ENCODE data around the gene PROM2.

PROM2 gene

DNA sequence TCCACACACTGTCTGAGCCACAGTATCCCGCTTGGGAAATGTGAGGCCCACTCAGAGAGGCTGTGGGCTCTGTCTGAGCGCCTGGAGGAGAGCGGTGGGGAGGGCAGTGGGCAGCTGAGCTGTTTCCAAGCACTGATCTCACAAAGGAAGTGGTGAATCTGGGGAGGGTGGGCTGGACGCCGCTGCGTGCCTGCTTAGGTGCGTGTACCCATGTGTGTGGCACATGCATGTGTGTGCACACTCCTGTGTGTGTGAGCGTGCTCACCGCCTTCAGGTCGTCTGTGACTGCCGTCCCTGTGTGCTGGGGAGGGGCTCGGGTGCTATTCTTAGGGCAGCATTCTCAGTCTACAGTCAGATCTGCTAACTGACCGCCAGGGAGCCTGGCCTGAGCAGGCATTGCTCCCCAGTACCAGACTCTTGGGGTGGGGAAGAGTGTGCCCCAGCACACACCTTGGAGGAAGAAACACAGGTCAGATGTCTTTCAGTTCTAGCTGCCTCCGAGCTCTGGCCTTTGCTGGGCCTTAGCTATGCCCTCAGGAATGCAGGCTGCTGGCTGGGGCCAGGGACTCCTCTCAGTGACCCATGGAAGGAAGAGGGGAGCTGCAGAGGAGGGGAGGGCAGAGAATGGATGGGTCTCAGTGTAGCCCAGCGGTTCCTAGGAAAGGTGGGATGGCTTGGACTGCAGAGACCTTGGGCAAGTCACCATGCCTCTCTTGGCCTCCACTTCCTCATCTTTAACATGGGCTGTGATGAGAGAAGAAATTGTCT lies 54.3 kb downstream of the PROM2 start:
- no peak for DNase-seq (ENCODE audit: extremely low read depth, insufficient read length)
- Histone ChIP-seq H3K27me3 (replicated peaks; ENCODE audit: control insufficient read depth, insufficient read depth, low read length) (no peaks in the 10 kb centered on the region), H3K4me3 (replicated peaks; ENCODE audit: low read depth, low read length) (no peak overlapping the region), H3K36me3 (ENCODE audit: control insufficient read depth, insufficient read depth, low read length) (no peaks in the 10 kb centered on the region)
- TF ChIP-seq, protein P1, sequence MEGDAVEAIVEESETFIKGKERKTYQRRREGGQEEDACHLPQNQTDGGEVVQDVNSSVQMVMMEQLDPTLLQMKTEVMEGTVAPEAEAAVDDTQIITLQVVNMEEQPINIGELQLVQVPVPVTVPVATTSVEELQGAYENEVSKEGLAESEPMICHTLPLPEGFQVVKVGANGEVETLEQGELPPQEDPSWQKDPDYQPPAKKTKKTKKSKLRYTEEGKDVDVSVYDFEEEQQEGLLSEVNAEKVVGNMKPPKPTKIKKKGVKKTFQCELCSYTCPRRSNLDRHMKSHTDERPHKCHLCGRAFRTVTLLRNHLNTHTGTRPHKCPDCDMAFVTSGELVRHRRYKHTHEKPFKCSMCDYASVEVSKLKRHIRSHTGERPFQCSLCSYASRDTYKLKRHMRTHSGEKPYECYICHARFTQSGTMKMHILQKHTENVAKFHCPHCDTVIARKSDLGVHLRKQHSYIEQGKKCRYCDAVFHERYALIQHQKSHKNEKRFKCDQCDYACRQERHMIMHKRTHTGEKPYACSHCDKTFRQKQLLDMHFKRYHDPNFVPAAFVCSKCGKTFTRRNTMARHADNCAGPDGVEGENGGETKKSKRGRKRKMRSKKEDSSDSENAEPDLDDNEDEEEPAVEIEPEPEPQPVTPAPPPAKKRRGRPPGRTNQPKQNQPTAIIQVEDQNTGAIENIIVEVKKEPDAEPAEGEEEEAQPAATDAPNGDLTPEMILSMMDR (IDR thresholded peaks at IDR 0.05; ENCODE audit: insufficient read depth, low read length, poor library complexity, severe bottlenecking), result no peak

DNA sequence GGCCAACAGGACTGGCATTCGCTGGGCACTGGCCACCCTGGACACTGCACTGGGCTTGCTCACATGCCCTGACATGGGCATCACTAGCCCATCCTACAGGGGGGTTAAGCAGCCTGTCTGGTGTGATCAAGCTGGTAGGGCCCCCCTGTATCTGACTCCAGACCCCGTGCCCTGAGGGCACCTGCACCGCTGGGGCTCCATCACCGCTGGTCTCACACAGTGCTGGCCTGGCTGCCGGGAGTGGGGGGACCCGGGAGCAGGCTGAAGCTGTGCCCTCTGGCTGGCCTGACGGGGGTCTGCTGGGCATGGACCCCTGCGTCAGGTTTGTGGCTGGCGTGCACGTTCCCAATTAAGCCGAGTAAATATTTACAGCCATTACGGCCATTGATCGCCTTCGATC lies 55.2 kb downstream of the PROM2 start:
- no peaks in the 10 kb centered on the region for H3K36me3 ChIP-seq (ENCODE audit: control insufficient read depth, insufficient read depth, low read length)
- no peak for DNase-seq (ENCODE audit: extremely low read depth, insufficient read length)

DNA sequence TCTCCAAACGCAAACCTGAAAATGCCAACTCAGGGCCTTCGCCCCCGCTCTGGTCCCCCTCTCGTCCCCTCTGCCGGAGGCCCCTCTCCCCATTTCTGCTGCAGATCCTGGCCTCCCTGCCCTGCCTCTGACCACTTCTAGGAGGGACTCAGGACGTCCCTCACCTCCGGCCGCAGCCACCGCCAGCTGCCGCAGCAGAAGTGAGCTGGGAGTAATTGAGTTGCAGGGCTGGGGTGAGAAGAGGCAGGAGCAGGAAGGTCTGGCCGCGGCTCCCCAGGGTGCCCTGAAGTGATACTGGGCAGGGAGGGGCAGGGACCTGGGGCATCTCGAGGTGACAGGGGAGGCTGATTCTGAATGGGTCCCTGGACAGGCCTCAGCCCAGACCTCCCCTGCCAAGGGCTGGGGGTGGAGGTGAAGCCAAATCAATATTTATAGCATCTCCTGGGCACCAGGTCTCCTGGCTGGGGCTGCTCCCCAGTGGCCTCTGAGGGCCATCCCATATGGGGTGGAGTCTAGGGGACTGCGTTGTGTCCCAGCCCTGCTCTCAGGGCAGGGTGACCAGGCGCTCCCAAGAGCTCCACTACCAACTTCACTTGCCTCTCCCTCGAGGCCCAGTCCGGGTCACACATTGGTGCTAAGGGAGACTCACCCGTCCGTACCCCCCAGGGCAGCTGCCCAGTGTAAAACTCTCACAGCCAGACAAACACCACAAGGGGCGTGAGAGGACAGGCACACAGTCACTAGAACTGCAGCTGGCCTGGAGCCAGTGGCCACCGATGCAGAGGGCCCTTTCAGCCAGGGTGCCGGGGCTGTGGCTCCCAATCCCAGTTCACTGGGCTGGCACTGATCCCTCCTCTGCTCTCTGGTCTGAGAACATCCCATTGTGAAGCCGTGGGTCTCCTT lies 55.9 kb downstream of the PROM2 start:
- no peaks in the 10 kb centered on the region; the same call in 1 of the 2 replicates for H3K27me3 ChIP-seq (replicated peaks; ENCODE audit: control insufficient read depth, insufficient read depth, low read length)
- TF ChIP-seq, protein P1 (IDR thresholded peaks at IDR 0.05; ENCODE audit: insufficient read depth, low read length, poor library complexity, severe bottlenecking), result no peak
- DNase-seq (ENCODE audit: extremely low read depth, insufficient read length), result no peak
- H3K4me3 ChIP-seq (replicated peaks; ENCODE audit: low read depth, low read length), result no peak overlapping the region
- no peaks in the 10 kb centered on the region for H3K36me3 ChIP-seq (ENCODE audit: control insufficient read depth, insufficient read depth, low read length)

More for the DNA sequence above, 55.2 kb downstream of the PROM2 start:
- no peaks in the 10 kb centered on the region; the same call in 1 of the 2 replicates for H3K27me3 ChIP-seq (replicated peaks; ENCODE audit: control insufficient read depth, insufficient read depth, low read length)
- TF ChIP-seq, protein P1 (IDR thresholded peaks at IDR 0.05; ENCODE audit: insufficient read depth, low read length, poor library complexity, severe bottlenecking), result no peak
- no peak overlapping the region for H3K4me3 ChIP-seq (replicated peaks; ENCODE audit: low read depth, low read length)

DNA sequence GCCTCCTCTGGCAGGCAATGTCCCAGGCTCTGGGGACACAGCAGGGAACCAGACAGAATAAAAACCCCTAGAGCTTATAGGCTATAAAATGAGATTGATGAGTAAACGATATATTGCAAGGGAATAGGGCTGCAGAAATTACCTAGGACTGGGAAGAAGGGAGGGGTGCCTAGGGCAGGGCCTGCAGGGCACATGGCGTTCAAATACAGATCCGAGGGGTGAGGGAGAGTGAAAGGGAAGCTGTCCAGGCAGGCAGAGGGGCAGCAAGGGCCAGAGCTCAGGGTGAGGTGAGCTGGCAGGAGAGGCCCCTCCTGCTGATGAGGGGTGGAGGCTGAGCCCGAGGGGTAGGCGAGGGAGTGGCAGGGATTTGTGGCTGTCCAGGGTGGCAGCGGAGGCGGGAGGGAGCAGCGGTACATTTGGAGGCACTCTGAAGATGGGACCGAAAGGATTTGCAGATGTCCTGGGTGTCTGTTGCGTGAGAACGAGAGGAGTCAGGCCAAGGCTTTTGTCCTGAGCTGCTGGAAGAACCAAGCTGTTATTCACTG lies 56.6 kb downstream of the PROM2 start:
- no peaks in the 10 kb centered on the region for H3K36me3 ChIP-seq (ENCODE audit: control insufficient read depth, insufficient read depth, low read length)
- H3K27me3 ChIP-seq (replicated peaks; ENCODE audit: control insufficient read depth, insufficient read depth, low read length), result no peaks in the 10 kb centered on the region; the same call in 1 of the 2 replicates
- TF ChIP-seq, protein P1 (IDR thresholded peaks at IDR 0.05; ENCODE audit: insufficient read depth, low read length, poor library complexity, severe bottlenecking), result no peak
- no peak for DNase-seq (ENCODE audit: extremely low read depth, insufficient read length)
- H3K4me3 ChIP-seq (replicated peaks; ENCODE audit: low read depth, low read length), result no peak overlapping the region

DNA sequence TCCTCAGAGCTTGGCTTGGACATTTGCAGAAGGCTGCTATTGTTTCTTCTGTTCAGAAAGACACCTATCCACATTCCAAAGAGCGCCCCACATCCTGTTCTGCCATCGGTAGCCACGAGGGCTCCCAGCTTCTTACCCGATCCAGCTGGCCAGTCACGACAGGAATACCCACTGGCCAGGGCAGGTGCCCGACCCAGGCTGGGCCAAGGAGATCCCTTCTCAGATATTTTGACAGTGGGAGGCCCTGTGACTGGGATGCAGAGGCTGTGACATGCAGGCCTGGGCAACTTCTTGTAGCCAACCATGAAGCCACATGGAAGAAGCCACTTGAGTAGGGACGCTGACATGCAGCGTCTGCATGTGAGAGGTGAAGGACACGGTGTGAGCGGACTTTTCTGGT lies 57.4 kb downstream of the PROM2 start:
- TF ChIP-seq, protein P1 (IDR thresholded peaks at IDR 0.05; ENCODE audit: insufficient read depth, low read length, poor library complexity, severe bottlenecking), result no peak
- no peak for DNase-seq (ENCODE audit: extremely low read depth, insufficient read length)
- Histone ChIP-seq H3K27me3 (replicated peaks; ENCODE audit: control insufficient read depth, insufficient read depth, low read length) (no peaks in the 10 kb centered on the region; the same call in 1 of the 2 replicates), H3K4me3 (replicated peaks; ENCODE audit: low read depth, low read length) (no peak overlapping the region), H3K36me3 (ENCODE audit: control insufficient read depth, insufficient read depth, low read length) (no peaks in the 10 kb centered on the region)
